H9 (cell line): Measurements from ENCODE around the gene GSTA3. TPM values are rescaled to one million over a fixed set of nuclear protein-coding genes. Genes with fewer than 3 reads are reported as not detected.
"Not testable (repeated sequence)": the region's sequence is repeated elsewhere in the genome, so short reads cannot be mapped to it uniquely, and the experiment has no call there.

Source experiments
- DNase-seq: peaks from one replicate; pipeline ENCODE4 v3.0.0-alpha.2; 2017
- H2AFZ ChIP-seq: one replicate; pipeline ENCODE4 v1.6.1; 2013; ENCODE audit warnings: mild to moderate bottlenecking, low read length, control low read depth, moderate library complexity
- H2AK5ac ChIP-seq: 2 replicates; pipeline ENCODE4 v1.6.1; 2013; ENCODE audit warnings: low read length, control low read depth, mixed read lengths; ENCODE audit not compliant: insufficient read length
- H2BK120ac ChIP-seq: one replicate; pipeline ENCODE4 v1.6.1; 2013; ENCODE audit warnings: low read depth, mild to moderate bottlenecking, low read length, control low read depth, inconsistent platforms; ENCODE audit not compliant: poor library complexity, severe bottlenecking
- H2BK12ac ChIP-seq: 2 replicates; pipeline ENCODE4 v1.6.1; 2013; ENCODE audit warnings: low read length, control low read depth, mixed read lengths, low read depth; ENCODE audit not compliant: insufficient read length
- H2BK15ac ChIP-seq: 2 replicates; pipeline ENCODE4 v1.6.1; 2013; ENCODE audit warnings: low read depth, low read length, control low read depth
- H2BK20ac ChIP-seq: one replicate; pipeline ENCODE4 v1.6.1; 2013; ENCODE audit warnings: low read depth, mild to moderate bottlenecking, low read length, control low read depth, inconsistent platforms; ENCODE audit not compliant: poor library complexity, severe bottlenecking
- H2BK5ac ChIP-seq: 2 replicates; pipeline ENCODE4 v1.6.1; 2013; ENCODE audit warnings: low read length, control low read depth, mixed read lengths; ENCODE audit not compliant: insufficient read length
- H3K14ac ChIP-seq: 2 replicates; pipeline ENCODE4 v1.6.1; 2013; ENCODE audit warnings: low read length, control low read depth; ENCODE audit not compliant: insufficient read depth
- H3K18ac ChIP-seq: 2 replicates; pipeline ENCODE4 v1.6.1; 2013; ENCODE audit warnings: low read depth, mild to moderate bottlenecking, mixed read lengths, low read length, control low read depth; ENCODE audit not compliant: insufficient read length
- H3K23ac ChIP-seq: 2 replicates; pipeline ENCODE4 v1.6.1; 2013; ENCODE audit warnings: low read length, control low read depth, mixed read lengths, low read depth; ENCODE audit not compliant: insufficient read length
- H3K23me2 ChIP-seq: 2 replicates; pipeline ENCODE4 v1.6.1; 2013; ENCODE audit warnings: low read depth, mild to moderate bottlenecking, mixed read lengths, low read length, control low read depth; ENCODE audit not compliant: insufficient read length, poor library complexity, severe bottlenecking
- H3K27ac ChIP-seq: 2 replicates; pipeline ENCODE4 v1.5.1; 2013; ENCODE audit warnings: low read length, control low read depth, mixed read lengths, low read depth; ENCODE audit not compliant: insufficient read length
- H3K27me3 ChIP-seq: 2 replicates; pipeline ENCODE4 v1.6.1; 2013; ENCODE audit warnings: low read length, control low read depth, inconsistent platforms; ENCODE audit not compliant: insufficient read depth
- H3K4ac ChIP-seq: 2 replicates; pipeline ENCODE4 v1.6.1; 2013; ENCODE audit warnings: low read depth, mild to moderate bottlenecking, control low read depth, inconsistent platforms, low read length, moderate library complexity
- H3K4me1 ChIP-seq: 2 replicates; pipeline ENCODE4 v1.6.1; 2013; ENCODE audit warnings: low read length, control low read depth, inconsistent platforms; ENCODE audit not compliant: insufficient read depth
- H3K4me2 ChIP-seq: 2 replicates; pipeline ENCODE4 v1.6.1; 2013; ENCODE audit warnings: low read length, control low read depth, mixed read lengths; ENCODE audit not compliant: insufficient read length, insufficient read depth
- H3K56ac ChIP-seq: 2 replicates; pipeline ENCODE4 v1.6.1; 2013; ENCODE audit warnings: low read depth, mild to moderate bottlenecking, mixed read lengths, low read length, control low read depth; ENCODE audit not compliant: insufficient read length
- H3K79me1 ChIP-seq: 2 replicates; pipeline ENCODE4 v1.6.1; 2013; ENCODE audit warnings: low read depth, mild to moderate bottlenecking, moderate library complexity, low read length, control low read depth, inconsistent platforms; ENCODE audit not compliant: insufficient read depth, poor library complexity, severe bottlenecking
- H3K79me2 ChIP-seq: 2 replicates; pipeline ENCODE4 v1.6.1; 2013; ENCODE audit warnings: low read length, control low read depth, inconsistent platforms; ENCODE audit not compliant: insufficient read depth
- H3K9ac ChIP-seq: 2 replicates; pipeline ENCODE4 v1.6.1; 2013; ENCODE audit warnings: low read length, control low read depth, mixed read lengths; ENCODE audit not compliant: insufficient read length; ENCODE audit errors: extremely low read depth
- H3K9me3 ChIP-seq: one replicate; pipeline ENCODE4 v1.6.1; 2013; ENCODE audit warnings: low read depth, low read length, inconsistent platforms; ENCODE audit not compliant: control insufficient read depth
- H3T11ph ChIP-seq: one replicate; pipeline ENCODE4 v1.6.1; 2013; ENCODE audit warnings: mild to moderate bottlenecking, low read length, control low read depth, inconsistent platforms
- H4K20me1 ChIP-seq: one replicate; pipeline ENCODE4 v1.6.1; 2013; ENCODE audit not compliant: control insufficient read depth, insufficient read length, insufficient read depth
- H4K5ac ChIP-seq: 2 replicates; pipeline ENCODE4 v1.6.1; 2013; ENCODE audit warnings: low read depth, mild to moderate bottlenecking, mixed read lengths, low read length, control low read depth; ENCODE audit not compliant: insufficient read length
- H4K8ac ChIP-seq: replicated peaks from 2 replicates; pipeline ENCODE4 v1.6.1; 2013; ENCODE audit warnings: low read length, control low read depth, mixed read lengths, low read depth; ENCODE audit not compliant: insufficient read length
- H4K91ac ChIP-seq: 2 replicates; pipeline ENCODE4 v1.6.1; 2013; ENCODE audit warnings: low read depth, mild to moderate bottlenecking, moderate library complexity, mixed read lengths, low read length, control low read depth; ENCODE audit not compliant: insufficient read length
- H3K27ac Mint-ChIP-seq, 3 experiments: 2 replicates in 2 of 3; 3 replicates in 1 of 3; pipeline ENCODE4 v1.8.0; 2020 to 2021; ENCODE audit warnings: mixed read lengths in 3 of 3, mild to moderate bottlenecking in 1 of 3, moderate library complexity in 1 of 3
- H3K27me3 Mint-ChIP-seq: 2 replicates; pipeline ENCODE4 v1.8.0; 2021; ENCODE audit warnings: low read depth, mild to moderate bottlenecking, moderate library complexity, mixed read lengths
- H3K36me3 Mint-ChIP-seq, 3 experiments: 2 replicates in 2 of 3; 3 replicates in 1 of 3; pipeline ENCODE4 v1.8.0; 2020 to 2021; ENCODE audit warnings: low read depth in 3 of 3, mixed read lengths in 3 of 3; ENCODE audit not compliant: insufficient read depth in 1 of 3
- H3K4me1 Mint-ChIP-seq, 2 experiments: 2 replicates each; pipeline ENCODE4 v1.8.0; 2020; ENCODE audit warnings: mixed read lengths in 2 of 2
- H3K4me3 Mint-ChIP-seq, 2 experiments: 2 replicates in 1 of 2; 3 replicates in 1 of 2; pipeline ENCODE4 v1.8.0; 2020 to 2021; ENCODE audit warnings: mild to moderate bottlenecking in 2 of 2, mixed read lengths in 2 of 2, moderate library complexity in 1 of 2
- H3K9me3 Mint-ChIP-seq, 2 experiments: 2 replicates in 1 of 2; 3 replicates in 1 of 2; pipeline ENCODE4 v1.8.0; 2020; ENCODE audit warnings: mild to moderate bottlenecking in 2 of 2, mixed read lengths in 2 of 2, moderate library complexity in 1 of 2
- WGBS: extraction: QIAGEN DNeasy Blood & Tissue Kit; methylation state at CpG from one replicate; pipeline ENCODE4 v1.1.7; 2013; ENCODE audit warnings: missing lambda C conversion rate, low lambda C conversion rate, mixed read lengths; ENCODE audit not compliant: insufficient read length; ENCODE audit errors: extremely low coverage; 5-methylcytosine and 5-hydroxymethylcytosine counted together
- total RNA-seq: library from RNA; stranded (reverse); gene quantifications from 2 replicates; pipeline ENCODE4 v1.2.1, GENCODE V29; 2021
- TF ChIP-seq, protein P1 (sequence below): fragments of 200-600 bp; sonication (generic); conservative IDR thresholded peaks from 3 replicates; pipeline ENCODE4 v1.8.0; 2021; ENCODE audit warnings: antibody characterized with exemption, mild to moderate bottlenecking

GSTA3 gene
- total RNA-seq, 1 experiment from 2014 or later, result not detected

DNA sequence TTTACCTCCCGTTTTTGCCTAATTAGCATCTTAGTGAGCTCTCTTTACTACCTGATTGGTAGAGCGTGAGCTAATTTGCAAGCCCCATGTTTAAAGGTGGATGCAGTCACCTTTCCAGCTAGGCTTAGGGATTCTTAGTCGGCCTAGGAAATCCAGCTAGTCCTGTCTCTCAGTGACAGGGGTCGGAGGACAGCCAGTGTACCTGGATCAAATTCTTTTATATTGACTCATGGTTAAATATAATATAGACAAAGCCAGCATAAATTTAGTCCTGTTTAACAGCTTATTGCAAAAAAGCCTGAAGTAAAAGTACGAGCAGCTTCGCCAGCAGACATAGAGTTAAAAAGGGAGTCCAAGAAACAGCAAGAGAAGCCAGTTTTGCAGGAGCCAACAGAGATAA is 12.2 kb upstream of the GSTA3 start:
- TF ChIP-seq, protein P1, sequence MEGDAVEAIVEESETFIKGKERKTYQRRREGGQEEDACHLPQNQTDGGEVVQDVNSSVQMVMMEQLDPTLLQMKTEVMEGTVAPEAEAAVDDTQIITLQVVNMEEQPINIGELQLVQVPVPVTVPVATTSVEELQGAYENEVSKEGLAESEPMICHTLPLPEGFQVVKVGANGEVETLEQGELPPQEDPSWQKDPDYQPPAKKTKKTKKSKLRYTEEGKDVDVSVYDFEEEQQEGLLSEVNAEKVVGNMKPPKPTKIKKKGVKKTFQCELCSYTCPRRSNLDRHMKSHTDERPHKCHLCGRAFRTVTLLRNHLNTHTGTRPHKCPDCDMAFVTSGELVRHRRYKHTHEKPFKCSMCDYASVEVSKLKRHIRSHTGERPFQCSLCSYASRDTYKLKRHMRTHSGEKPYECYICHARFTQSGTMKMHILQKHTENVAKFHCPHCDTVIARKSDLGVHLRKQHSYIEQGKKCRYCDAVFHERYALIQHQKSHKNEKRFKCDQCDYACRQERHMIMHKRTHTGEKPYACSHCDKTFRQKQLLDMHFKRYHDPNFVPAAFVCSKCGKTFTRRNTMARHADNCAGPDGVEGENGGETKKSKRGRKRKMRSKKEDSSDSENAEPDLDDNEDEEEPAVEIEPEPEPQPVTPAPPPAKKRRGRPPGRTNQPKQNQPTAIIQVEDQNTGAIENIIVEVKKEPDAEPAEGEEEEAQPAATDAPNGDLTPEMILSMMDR, result no peak
- no peaks in the 10 kb centered on the region; the same call in 1 of the 2 replicates for H3K27me3 Mint-ChIP-seq
- Histone ChIP-seq H3K79me1 (no peaks in the 10 kb centered on the region), H2BK15ac (no peak overlapping the region), H3K79me2 (no peaks in the 10 kb centered on the region), H3K18ac (no peak overlapping the region), H4K5ac (no peak overlapping the region), H3K14ac (no peak overlapping the region), H2BK120ac (no peak overlapping the region), H4K20me1 (no peaks in the 10 kb centered on the region), H3K23me2 (no peaks in the 10 kb centered on the region), H3K23ac (no peak overlapping the region), H3K56ac (no peak overlapping the region), H3K9me3 (no peaks in the 10 kb centered on the region), H3K27ac (no peak overlapping the region), H2AFZ (no peak overlapping the region), H2BK5ac (no peak overlapping the region), H3K4me2 (no peak overlapping the region), H4K91ac (no peak overlapping the region), H3T11ph (no peak overlapping the region), H2BK20ac (no peak overlapping the region), H3K9ac (no peak overlapping the region), H3K27me3 (no peaks in the 10 kb centered on the region), H4K8ac (no peak overlapping the region), H2BK12ac (no peak overlapping the region), H3K4me1 (no peaks in the 10 kb centered on the region; the same call in 1 of the 2 replicates), H3K4ac (no peak overlapping the region), H2AK5ac (no peak overlapping the region)
- H3K36me3 Mint-ChIP-seq, result peaks cover 0 to 11% (median 0%) of the 10 kb centered on the region in 3 experiments; a peak in 2 of 7 replicates
- H3K9me3 Mint-ChIP-seq, result no peaks in the 10 kb centered on the region; a peak in 2 of 5 replicates
- peak overlapping the region in 2 of 3 experiments; percentile 14 to 37; a peak in 1 of 7 replicates for H3K27ac Mint-ChIP-seq
- H3K4me3 Mint-ChIP-seq, result no peak overlapping the region
- H3K4me1 Mint-ChIP-seq, result peaks cover 47 to 56% of the 10 kb centered on the region in 2 experiments
- DNase-seq, result no peak
- no CpG with 5 or more reads among the region's 6 CpGs for WGBS

DNA sequence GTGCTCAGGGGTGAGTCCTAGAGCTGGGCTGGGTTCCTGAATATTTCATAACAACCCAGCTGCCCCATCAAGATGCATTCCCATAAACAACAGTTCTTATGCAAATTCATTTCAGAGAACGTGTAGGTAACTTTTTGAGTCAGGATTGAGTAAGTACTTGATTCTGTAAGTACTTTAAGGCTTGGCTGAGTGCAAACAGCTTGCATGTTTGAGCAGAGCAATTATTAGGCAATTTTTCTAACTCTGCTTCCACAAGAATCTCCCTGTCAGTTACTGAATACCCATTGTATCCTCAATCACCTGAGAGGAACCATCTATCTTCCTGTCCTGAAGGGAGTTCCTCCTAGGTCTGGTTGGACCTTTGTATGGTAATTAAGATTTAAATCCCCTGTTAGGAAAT is 10.0 kb upstream of the GSTA3 start:
- H3K27ac ChIP-seq, H3K23me2 ChIP-seq, H3K9me3 ChIP-seq, H3K79me2 ChIP-seq, H4K8ac ChIP-seq, H3K4ac ChIP-seq, H2BK20ac ChIP-seq, H3T11ph ChIP-seq, H4K5ac ChIP-seq, H3K4me3 Mint-ChIP-seq, H2AFZ ChIP-seq, H3K56ac ChIP-seq, H3K27ac Mint-ChIP-seq, H2BK15ac ChIP-seq, H3K27me3 Mint-ChIP-seq, DNase-seq, H3K4me2 ChIP-seq, H2AK5ac ChIP-seq, H3K9ac ChIP-seq, H3K18ac ChIP-seq, H3K9me3 Mint-ChIP-seq, H4K91ac ChIP-seq, H3K4me1 ChIP-seq, H3K79me1 ChIP-seq, H3K27me3 ChIP-seq, H2BK5ac ChIP-seq, H3K23ac ChIP-seq, H2BK120ac ChIP-seq, H4K20me1 ChIP-seq, H3K14ac ChIP-seq, H2BK12ac ChIP-seq: not testable (repeated sequence)
- no CpG with 5 or more reads among the region's 1 CpG for WGBS
- Mint-ChIP-seq H3K36me3 (peaks cover 0 to 11% (median 0%) of the 10 kb centered on the region in 3 experiments; a peak in 4 of 7 replicates), H3K4me1 (peaks cover 36 to 40% of the 10 kb centered on the region in 2 experiments)
